Liver (tissue), 9 donors: ENCODE data around the gene ZNF592. TPM values are rescaled to one million over a fixed set of nuclear protein-coding genes. Genes with fewer than 3 reads are reported as not detected.

Experiments used
- DNase-seq: peaks from one replicate; pipeline ENCODE4 v3.0.0-alpha.2; 2017; ENCODE audit warnings: low spot score
- H3K27ac ChIP-seq, 2 donors: one replicate each; pipeline ENCODE4 v1.7.0; 2013; ENCODE audit warnings: inconsistent platforms in 2 of 2, low read length in 2 of 2, control low read depth in 1 of 2, low read depth in 1 of 2, mild to moderate bottlenecking in 1 of 2
- H3K27me3 ChIP-seq, 4 donors: one replicate each; pipeline versions ENCODE4 v1.6.1 to v1.7.0; 2013; ENCODE audit warnings: low read length in 3 of 4, inconsistent platforms in 1 of 4, mild to moderate bottlenecking in 1 of 4, moderate library complexity in 1 of 4; ENCODE audit not compliant: control insufficient read depth in 4 of 4, insufficient read depth in 4 of 4
- H3K36me3 ChIP-seq, 4 donors: one replicate each; pipeline versions ENCODE4 v1.6.1 to v1.7.0; 2013; ENCODE audit warnings: low read length in 3 of 4, mild to moderate bottlenecking in 3 of 4, low read depth in 1 of 4, moderate library complexity in 1 of 4; ENCODE audit not compliant: control insufficient read depth in 4 of 4, insufficient read depth in 3 of 4
- H3K4me1 ChIP-seq, 4 donors: one replicate each; pipeline versions ENCODE4 v1.6.1 to v1.7.0; 2013; ENCODE audit warnings: low read length in 3 of 4, mild to moderate bottlenecking in 3 of 4, moderate library complexity in 1 of 4; ENCODE audit not compliant: control insufficient read depth in 4 of 4, insufficient read depth in 4 of 4
- H3K4me3 ChIP-seq, 3 donors: one replicate each; pipeline versions ENCODE4 v1.6.1 to v1.7.0; 2013; ENCODE audit warnings: low read length in 3 of 3, control low read depth in 1 of 3, low read depth in 1 of 3, mild to moderate bottlenecking in 1 of 3
- H3K9ac ChIP-seq, 2 donors: one replicate each; pipeline ENCODE4 v1.7.0; 2013; ENCODE audit warnings: low read length in 2 of 2, mild to moderate bottlenecking in 2 of 2, moderate library complexity in 2 of 2, control low read depth in 1 of 2, low read depth in 1 of 2
- H3K9me3 ChIP-seq, 4 donors: one replicate each; pipeline versions ENCODE4 v1.6.1 to v1.7.0; 2013; ENCODE audit warnings: low read length in 3 of 4; ENCODE audit not compliant: control insufficient read depth in 4 of 4
- EGR1 ChIP-seq, 2 donors: IDR thresholded peaks; 2 replicates each; pipeline ENCODE4 v1.6.1; 2016 to 2018; ENCODE audit warnings: antibody characterized with exemption in 2 of 2, low read depth in 2 of 2
- FOXA1 ChIP-seq: IDR thresholded peaks from 2 replicates; pipeline ENCODE4 v1.6.1; 2016; ENCODE audit warnings: antibody characterized with exemption
- FOXA2 ChIP-seq: IDR thresholded peaks from 2 replicates; pipeline ENCODE4 v1.6.1; 2016; ENCODE audit warnings: antibody characterized with exemption
- GABPA ChIP-seq, 2 donors: IDR thresholded peaks in 1 of 2; conservative IDR thresholded peaks in 1 of 2; 2 replicates each; pipeline ENCODE4 v1.6.1; 2016; ENCODE audit warnings: antibody characterized with exemption in 2 of 2, mild to moderate bottlenecking in 1 of 2, moderate library complexity in 1 of 2
- HNF4A ChIP-seq, 2 donors: conservative IDR thresholded peaks; 2 replicates each; pipeline ENCODE4 v1.6.1; 2016; ENCODE audit warnings: antibody characterized with exemption in 2 of 2, mild to moderate bottlenecking in 2 of 2
- HNF4G ChIP-seq: IDR thresholded peaks from 2 replicates; pipeline ENCODE4 v1.6.1; 2016; ENCODE audit warnings: antibody characterized with exemption
- JUND ChIP-seq, 2 donors: IDR thresholded peaks; 2 replicates each; pipeline ENCODE4 v1.6.1; 2016; ENCODE audit warnings: antibody characterized with exemption in 2 of 2
- MAX ChIP-seq: IDR thresholded peaks from 2 replicates; pipeline ENCODE4 v1.6.1; 2016; ENCODE audit warnings: antibody characterized with exemption
- NR2F2 ChIP-seq: IDR thresholded peaks from 2 replicates; pipeline ENCODE4 v1.6.1; 2016; ENCODE audit warnings: antibody characterized with exemption
- RAD21 ChIP-seq, 2 donors: IDR thresholded peaks; 2 replicates each; pipeline ENCODE4 v1.6.1; 2016; ENCODE audit warnings: antibody characterized with exemption in 2 of 2, mild to moderate bottlenecking in 2 of 2
- RXRA ChIP-seq, 2 donors: IDR thresholded peaks; 2 replicates each; pipeline ENCODE4 v1.6.1; 2017 to 2018; ENCODE audit warnings: antibody characterized with exemption in 2 of 2, mild to moderate bottlenecking in 1 of 2
- SP1 ChIP-seq: IDR thresholded peaks from 2 replicates; pipeline ENCODE4 v1.6.1; 2018; ENCODE audit warnings: antibody characterized with exemption, mild to moderate bottlenecking
- TAF1 ChIP-seq: conservative IDR thresholded peaks from 2 replicates; pipeline ENCODE4 v1.6.1; 2016; ENCODE audit warnings: antibody characterized with exemption, mild to moderate bottlenecking
- YY1 ChIP-seq: IDR thresholded peaks from 2 replicates; pipeline ENCODE4 v1.6.1; 2016; ENCODE audit warnings: antibody characterized with exemption, mild to moderate bottlenecking
- WGBS: extraction: QIAGEN DNeasy Blood & Tissue Kit; methylation state at CpG from one replicate; pipeline ENCODE4 v1.1.7; 2013; 5-methylcytosine and 5-hydroxymethylcytosine counted together
- polyA plus RNA-seq, 2 donors: library from polyadenylated mRNA; stranded (reverse) in 1 of 2; unstranded in 1 of 2; fragments of 200-250 nt in 1 of 2; fragments of >200 nt in 1 of 2; fragmentation: Nextera tagmentation in 1 of 2; extraction: Ambion mirVana in 1 of 2; gene quantifications; one replicate each; pipeline versions ENCODE4 v1.2.1 to v1.2.3, GENCODE V29; 2013 to 2015
- total RNA-seq, 2 donors: library from RNA; depleted of rRNA; stranded (reverse); fragments of >200 nt; gene quantifications; one replicate each; pipeline ENCODE4 v1.2.3, GENCODE V29; 2014
- TF ChIP-seq, protein P1 (sequence below): IDR thresholded peaks from 2 replicates; pipeline ENCODE4 v1.6.1; 2016; ENCODE audit warnings: antibody characterized with exemption
- TF ChIP-seq, protein P2 (sequence below): IDR thresholded peaks from 2 replicates; pipeline ENCODE4 v1.6.1; 2016; ENCODE audit warnings: antibody characterized with exemption, mild to moderate bottlenecking
- TF ChIP-seq, protein P3 (sequence below): IDR thresholded peaks from 2 replicates; pipeline ENCODE4 v1.6.1; 2016; ENCODE audit warnings: antibody characterized with exemption
- TF ChIP-seq, protein P4 (sequence below): fragments of 150-350 bp; IDR thresholded peaks from 2 replicates; pipeline ENCODE4 v1.5.1; 2017; ENCODE audit warnings: improper control_type of control experiment, low read depth, low read length; ENCODE audit not compliant: missing input control
- donor health status: healthy.
- donor health status: healthy.
- donor health status: healthy.
- donor health status: healthy.
- donor health status: healthy.

ZNF592 gene
- total and polyA plus RNA-seq, 4 donors, result 4.4 to 10.6 (median 7.5) TPM

DNA sequence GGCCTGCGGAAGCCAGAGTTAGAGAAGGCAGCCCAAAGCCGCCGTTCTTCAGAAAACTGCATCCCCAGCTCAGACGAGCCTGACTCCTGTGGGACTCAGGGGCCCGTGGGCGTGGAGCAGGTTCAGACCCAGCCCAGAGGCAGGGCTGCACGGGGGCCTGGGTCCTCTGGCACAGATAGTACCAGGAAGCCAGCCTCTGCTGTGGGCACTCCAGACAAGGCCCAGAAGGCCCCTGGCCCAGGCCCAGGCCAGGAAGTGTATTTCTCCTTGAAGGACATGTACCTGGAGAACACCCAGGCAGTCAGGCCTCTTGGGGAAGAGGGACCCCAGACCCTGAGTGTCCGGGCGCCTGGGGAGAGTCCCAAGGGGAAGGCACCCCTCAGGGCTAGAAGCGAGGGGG is 91.9 kb downstream of the ZNF592 start:
- no peak for DNase-seq
- peak overlapping the region; percentile 90 to 93 for H3K27ac ChIP-seq
- H3K4me1 ChIP-seq, result peaks cover 7 to 36% (median 20%) of the 10 kb centered on the region in 4 donors
- no peak overlapping the region for H3K4me3 ChIP-seq
- H3K36me3 ChIP-seq, result no peaks in the 10 kb centered on the region
- H3K27me3 ChIP-seq, result no peaks in the 10 kb centered on the region
- TF ChIP-seq NR2F2, result no peak
- no peak for TF ChIP-seq SP1
- no peak for TF ChIP-seq HNF4G
- TF ChIP-seq, protein P1, sequence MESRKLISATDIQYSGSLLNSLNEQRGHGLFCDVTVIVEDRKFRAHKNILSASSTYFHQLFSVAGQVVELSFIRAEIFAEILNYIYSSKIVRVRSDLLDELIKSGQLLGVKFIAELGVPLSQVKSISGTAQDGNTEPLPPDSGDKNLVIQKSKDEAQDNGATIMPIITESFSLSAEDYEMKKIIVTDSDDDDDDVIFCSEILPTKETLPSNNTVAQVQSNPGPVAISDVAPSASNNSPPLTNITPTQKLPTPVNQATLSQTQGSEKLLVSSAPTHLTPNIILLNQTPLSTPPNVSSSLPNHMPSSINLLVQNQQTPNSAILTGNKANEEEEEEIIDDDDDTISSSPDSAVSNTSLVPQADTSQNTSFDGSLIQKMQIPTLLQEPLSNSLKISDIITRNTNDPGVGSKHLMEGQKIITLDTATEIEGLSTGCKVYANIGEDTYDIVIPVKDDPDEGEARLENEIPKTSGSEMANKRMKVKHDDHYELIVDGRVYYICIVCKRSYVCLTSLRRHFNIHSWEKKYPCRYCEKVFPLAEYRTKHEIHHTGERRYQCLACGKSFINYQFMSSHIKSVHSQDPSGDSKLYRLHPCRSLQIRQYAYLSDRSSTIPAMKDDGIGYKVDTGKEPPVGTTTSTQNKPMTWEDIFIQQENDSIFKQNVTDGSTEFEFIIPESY, result no peak
- no peak for TF ChIP-seq EGR1 (IDR thresholded peaks at IDR 0.05; ENCODE audit: low read depth in 2 of 2)
- TF ChIP-seq YY1, result no peak
- TF ChIP-seq FOXA2, result no peak
- whole genome bisulfite sequencing, result 92% methylated on average over 10 of the region's 10 CpGs
- no peaks in the 10 kb centered on the region for H3K9me3 ChIP-seq
- H3K9ac ChIP-seq, result peak overlapping the region in 1 of 2 donors; percentile 28

GRCh38 chr15:84840741-84841429 is 92.5 kb downstream of the ZNF592 start:
- peak; percentile 93 to 99 for TF ChIP-seq EGR1 (IDR thresholded peaks at IDR 0.05; ENCODE audit: low read depth in 2 of 2)
- TF ChIP-seq NR2F2, result peak; percentile 79
- TF ChIP-seq FOXA2, result peak; percentile 50
- TF ChIP-seq, protein P2, sequence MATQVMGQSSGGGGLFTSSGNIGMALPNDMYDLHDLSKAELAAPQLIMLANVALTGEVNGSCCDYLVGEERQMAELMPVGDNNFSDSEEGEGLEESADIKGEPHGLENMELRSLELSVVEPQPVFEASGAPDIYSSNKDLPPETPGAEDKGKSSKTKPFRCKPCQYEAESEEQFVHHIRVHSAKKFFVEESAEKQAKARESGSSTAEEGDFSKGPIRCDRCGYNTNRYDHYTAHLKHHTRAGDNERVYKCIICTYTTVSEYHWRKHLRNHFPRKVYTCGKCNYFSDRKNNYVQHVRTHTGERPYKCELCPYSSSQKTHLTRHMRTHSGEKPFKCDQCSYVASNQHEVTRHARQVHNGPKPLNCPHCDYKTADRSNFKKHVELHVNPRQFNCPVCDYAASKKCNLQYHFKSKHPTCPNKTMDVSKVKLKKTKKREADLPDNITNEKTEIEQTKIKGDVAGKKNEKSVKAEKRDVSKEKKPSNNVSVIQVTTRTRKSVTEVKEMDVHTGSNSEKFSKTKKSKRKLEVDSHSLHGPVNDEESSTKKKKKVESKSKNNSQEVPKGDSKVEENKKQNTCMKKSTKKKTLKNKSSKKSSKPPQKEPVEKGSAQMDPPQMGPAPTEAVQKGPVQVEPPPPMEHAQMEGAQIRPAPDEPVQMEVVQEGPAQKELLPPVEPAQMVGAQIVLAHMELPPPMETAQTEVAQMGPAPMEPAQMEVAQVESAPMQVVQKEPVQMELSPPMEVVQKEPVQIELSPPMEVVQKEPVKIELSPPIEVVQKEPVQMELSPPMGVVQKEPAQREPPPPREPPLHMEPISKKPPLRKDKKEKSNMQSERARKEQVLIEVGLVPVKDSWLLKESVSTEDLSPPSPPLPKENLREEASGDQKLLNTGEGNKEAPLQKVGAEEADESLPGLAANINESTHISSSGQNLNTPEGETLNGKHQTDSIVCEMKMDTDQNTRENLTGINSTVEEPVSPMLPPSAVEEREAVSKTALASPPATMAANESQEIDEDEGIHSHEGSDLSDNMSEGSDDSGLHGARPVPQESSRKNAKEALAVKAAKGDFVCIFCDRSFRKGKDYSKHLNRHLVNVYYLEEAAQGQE, result peak; percentile 87
- peak; percentile 64 for TF ChIP-seq FOXA1
- TF ChIP-seq, protein P3, sequence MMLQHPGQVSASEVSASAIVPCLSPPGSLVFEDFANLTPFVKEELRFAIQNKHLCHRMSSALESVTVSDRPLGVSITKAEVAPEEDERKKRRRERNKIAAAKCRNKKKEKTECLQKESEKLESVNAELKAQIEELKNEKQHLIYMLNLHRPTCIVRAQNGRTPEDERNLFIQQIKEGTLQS, result peak; percentile 93
- TF ChIP-seq RAD21 (IDR thresholded peaks at IDR 0.05), result peak; percentile 61 to 63
- TF ChIP-seq, protein P4, sequence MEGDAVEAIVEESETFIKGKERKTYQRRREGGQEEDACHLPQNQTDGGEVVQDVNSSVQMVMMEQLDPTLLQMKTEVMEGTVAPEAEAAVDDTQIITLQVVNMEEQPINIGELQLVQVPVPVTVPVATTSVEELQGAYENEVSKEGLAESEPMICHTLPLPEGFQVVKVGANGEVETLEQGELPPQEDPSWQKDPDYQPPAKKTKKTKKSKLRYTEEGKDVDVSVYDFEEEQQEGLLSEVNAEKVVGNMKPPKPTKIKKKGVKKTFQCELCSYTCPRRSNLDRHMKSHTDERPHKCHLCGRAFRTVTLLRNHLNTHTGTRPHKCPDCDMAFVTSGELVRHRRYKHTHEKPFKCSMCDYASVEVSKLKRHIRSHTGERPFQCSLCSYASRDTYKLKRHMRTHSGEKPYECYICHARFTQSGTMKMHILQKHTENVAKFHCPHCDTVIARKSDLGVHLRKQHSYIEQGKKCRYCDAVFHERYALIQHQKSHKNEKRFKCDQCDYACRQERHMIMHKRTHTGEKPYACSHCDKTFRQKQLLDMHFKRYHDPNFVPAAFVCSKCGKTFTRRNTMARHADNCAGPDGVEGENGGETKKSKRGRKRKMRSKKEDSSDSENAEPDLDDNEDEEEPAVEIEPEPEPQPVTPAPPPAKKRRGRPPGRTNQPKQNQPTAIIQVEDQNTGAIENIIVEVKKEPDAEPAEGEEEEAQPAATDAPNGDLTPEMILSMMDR, result peak; percentile 5
- TF ChIP-seq GABPA (IDR thresholded peaks at IDR 0.05 in 1 of 2, conservative IDR thresholded peaks at IDR 0.05 in 1 of 2), result peak in 1 of 2 donors; percentile 57
- TF ChIP-seq HNF4A (conservative IDR thresholded peaks at IDR 0.05), result peak; percentile 92 to 96
- peak; percentile 95 for TF ChIP-seq MAX
- TF ChIP-seq JUND (IDR thresholded peaks at IDR 0.05), result peak; percentile 94 to 96
- peak; percentile 99 for TF ChIP-seq SP1
- TF ChIP-seq RXRA (IDR thresholded peaks at IDR 0.05), result peak; percentile 99 to 100
- peak; percentile 34 for TF ChIP-seq TAF1
- peak; percentile 83 for TF ChIP-seq YY1
- TF ChIP-seq, protein P1, result peak; percentile 92
- peak; percentile 87 for TF ChIP-seq HNF4G
- H3K9ac ChIP-seq, result peak overlapping the region; percentile 40 to 92
- no peaks in the 10 kb centered on the region for H3K36me3 ChIP-seq
- H3K4me1 ChIP-seq, result peaks cover 10 to 42% (median 21%) of the 10 kb centered on the region in 4 donors
- no peaks in the 10 kb centered on the region for H3K9me3 ChIP-seq
- no peaks in the 10 kb centered on the region for H3K27me3 ChIP-seq
- H3K27ac ChIP-seq, result peak overlapping the region; percentile 90 to 93
- H3K4me3 ChIP-seq, result no peak overlapping the region
- peak; percentile 55 for DNase-seq
- WGBS, result 35% methylated on average over 12 of the region's 12 CpGs
